ENCODE results near the gene THUMPD2.
"Not testable (repeated sequence)": the region's sequence is repeated elsewhere in the genome, so short reads cannot be mapped to it uniquely, and the experiment has no call there.

The THUMPD2 gene

GRCh38 chr2:39755466-39755865 is 23.6 kb downstream of the THUMPD2 start:
- no peak for DNase-seq (ENCODE audit: low spot score)

GRCh38 chr2:39743269-39743776 is 35.7 kb downstream of the THUMPD2 start:
- no peak for DNase-seq (ENCODE audit: low spot score)

GRCh38 chr2:39741871-39742270 is 37.2 kb downstream of the THUMPD2 start:
- DNase-seq (ENCODE audit: low spot score): no peak

DNA sequence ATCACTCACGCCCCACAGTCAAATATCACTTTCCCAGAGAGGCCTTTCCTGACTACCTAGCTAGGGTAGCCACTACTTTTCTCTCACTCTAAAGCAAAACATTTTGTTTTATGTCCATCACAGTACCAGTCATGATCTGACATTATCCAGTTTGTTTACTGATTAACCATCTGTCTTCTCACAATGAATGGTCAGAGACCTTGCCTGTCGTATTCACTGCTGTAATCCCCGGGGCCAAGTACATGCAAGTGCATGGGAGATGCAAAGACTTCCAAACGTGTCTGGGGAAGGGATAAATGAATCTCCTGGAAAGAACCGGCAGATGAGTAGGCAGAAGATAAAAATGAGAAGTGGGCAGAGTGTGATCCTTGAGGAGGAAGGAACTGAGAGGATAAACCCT is 39.7 kb downstream of the THUMPD2 start:
- DNase-seq (ENCODE audit: low spot score): no peak

GRCh38 chr2:39738936-39739335 is 40.1 kb downstream of the THUMPD2 start:
- no peak for DNase-seq (ENCODE audit: low spot score)

DNA sequence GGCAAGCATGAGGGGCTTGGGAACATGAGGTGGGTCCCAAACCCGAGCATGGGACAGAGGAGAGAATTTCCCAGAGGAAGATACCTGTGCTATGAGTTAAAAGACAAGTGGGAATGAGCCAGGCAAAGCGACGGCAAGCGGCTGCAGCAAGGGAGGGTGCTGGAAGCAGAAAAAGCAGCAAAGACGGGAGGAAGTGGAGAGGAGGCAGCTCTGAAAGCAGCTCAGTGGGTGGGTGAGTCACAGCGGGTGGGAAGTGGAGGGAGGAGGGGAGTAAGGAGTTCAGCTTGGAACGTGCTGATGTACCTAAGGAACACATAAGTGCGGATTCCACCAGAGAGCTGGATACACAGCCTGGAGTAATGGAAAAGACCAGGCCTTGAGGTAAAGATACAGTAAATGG is 41.4 kb downstream of the THUMPD2 start:
- no peak for DNase-seq (ENCODE audit: low spot score)

DNA sequence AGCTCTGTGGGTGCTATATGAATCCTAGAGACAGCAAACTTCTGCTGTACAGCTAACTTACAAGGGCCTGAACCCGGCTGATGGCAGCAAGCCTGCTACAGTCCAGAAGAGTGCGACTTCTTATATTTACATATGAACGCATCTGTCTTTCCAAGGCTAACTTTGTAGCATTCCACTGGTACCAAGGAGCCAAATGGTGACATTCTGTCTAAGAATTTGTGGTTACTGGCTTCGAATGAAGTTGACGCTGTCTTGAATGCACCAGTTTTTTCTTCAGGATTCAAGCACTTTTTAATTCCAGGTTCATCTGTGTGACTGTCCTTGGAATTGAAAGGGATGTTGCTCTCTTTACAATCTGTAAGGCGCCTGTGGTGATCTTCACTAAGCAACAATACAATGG is 42.4 kb downstream of the THUMPD2 start:
- DNase-seq (ENCODE audit: low spot score): no peak

- DNase-seq (ENCODE audit: low spot score): no peak
Measured at GRCh38 chr2:39735648-39736047, 43.4 kb downstream of the THUMPD2 start.

- no peak for DNase-seq (ENCODE audit: low spot score)
Measured at GRCh38 chr2:39734445-39734844, 44.6 kb downstream of the THUMPD2 start.

DNA sequence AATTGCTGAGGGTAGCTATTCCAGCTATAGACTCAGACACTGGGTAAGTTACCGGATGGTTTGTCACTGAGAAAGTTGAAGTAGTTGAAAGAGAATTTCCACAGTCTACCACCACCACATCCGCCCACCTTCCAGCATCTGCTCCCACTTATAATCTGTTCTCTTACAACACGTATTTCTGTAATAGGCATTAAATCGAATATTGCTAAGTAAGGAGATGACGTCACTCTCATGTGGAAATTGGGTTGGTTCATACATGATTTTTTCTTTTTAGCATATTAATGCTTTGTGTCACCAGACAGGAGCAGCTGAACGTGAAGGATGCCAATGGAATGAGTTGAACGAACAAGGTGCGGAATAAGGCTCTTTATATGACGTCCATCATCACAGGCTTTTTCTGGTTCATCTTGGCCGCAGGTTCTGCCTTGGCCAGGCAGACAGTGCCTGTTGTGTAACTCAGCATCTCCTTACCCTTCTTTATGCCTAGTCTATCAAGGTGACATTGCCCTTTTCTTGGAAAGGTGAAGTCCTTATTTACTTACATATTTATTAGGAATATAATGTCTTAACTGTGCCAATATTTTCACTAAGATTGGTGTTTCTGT is 45.9 kb downstream of the THUMPD2 start:
- DNase-seq (ENCODE audit: low spot score): no peak

- DNase-seq (ENCODE audit: low spot score): no peak
Measured at GRCh38 chr2:39732482-39732881, 46.6 kb downstream of the THUMPD2 start.

- no peak for DNase-seq (ENCODE audit: low spot score)
Measured at GRCh38 chr2:39731546-39731945, 47.5 kb downstream of the THUMPD2 start.

- DNase-seq (ENCODE audit: low spot score): peak; percentile 10
Measured at GRCh38 chr2:39730685-39731302, 48.3 kb downstream of the THUMPD2 start.

GRCh38 chr2:39730276-39730675 is 48.8 kb downstream of the THUMPD2 start:
- DNase-seq (ENCODE audit: low spot score): no peak

- DNase-seq (ENCODE audit: low spot score): peak; percentile 15
Measured at GRCh38 chr2:39728941-39729351, 50.1 kb downstream of the THUMPD2 start.

- DNase-seq (ENCODE audit: low spot score): not testable (repeated sequence)
Measured at GRCh38 chr2:39728085-39728484, 51.0 kb downstream of the THUMPD2 start.

GRCh38 chr2:39725401-39725800 is 53.7 kb downstream of the THUMPD2 start:
- DNase-seq (ENCODE audit: low spot score): no peak

DNA sequence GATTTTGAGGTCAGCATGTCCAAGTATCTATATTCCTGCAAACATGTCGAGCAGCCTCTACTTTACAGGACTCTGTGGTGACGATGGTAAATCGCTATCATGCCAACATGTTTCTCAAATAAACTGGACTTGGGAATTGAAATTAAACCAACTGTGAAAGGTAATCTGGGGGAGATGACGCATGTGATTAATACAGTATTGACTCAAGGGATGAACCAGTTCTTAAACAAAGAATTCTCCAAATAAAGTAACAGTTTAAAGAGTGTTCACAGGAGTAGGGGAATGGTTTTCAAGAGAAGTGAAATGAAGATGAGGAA is 54.3 kb downstream of the THUMPD2 start:
- DNase-seq (ENCODE audit: low spot score): no peak

GRCh38 chr2:39723946-39724827 is 54.9 kb downstream of the THUMPD2 start:
- no peak for DNase-seq (ENCODE audit: low spot score)

DNA sequence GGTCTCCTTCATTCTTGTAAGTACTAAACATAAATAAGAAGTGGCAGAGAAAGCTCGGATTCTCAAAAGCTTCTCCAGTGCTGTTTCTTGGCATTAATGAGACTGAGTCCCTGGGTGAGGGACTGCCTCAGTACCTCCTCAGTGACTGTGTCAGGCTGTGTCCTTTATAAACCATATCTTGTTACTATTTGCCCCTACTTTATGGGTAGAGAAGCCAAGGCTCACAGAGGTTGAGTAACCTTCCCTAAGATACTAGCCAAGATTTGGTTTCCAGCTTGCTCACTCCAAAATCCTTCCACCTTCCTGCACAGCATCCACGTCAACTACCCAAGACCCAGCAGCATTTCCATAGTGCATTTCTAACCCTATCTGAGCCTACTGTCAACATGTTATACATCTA is 55.6 kb downstream of the THUMPD2 start:
- DNase-seq (ENCODE audit: low spot score): no peak

DNA sequence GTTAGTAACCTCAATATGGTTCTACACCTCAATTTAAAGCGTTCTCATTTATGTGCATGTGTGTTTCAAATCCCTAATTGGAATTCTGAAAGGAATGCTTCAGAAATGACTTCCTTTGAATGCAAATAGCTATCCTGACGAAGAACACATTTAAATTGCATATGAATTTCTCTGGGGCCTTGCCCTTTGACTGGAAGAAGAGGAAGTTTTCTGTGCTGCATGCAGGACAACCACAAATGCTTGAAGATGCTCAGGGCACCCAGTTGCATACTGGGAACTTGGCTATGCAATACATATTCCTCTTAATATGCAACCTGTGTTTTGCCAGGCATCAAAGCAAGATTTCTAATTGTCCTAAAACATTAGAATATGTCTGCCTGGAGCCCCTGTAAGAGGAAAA is 58.1 kb downstream of the THUMPD2 start:
- no peak for DNase-seq (ENCODE audit: low spot score)

DNA sequence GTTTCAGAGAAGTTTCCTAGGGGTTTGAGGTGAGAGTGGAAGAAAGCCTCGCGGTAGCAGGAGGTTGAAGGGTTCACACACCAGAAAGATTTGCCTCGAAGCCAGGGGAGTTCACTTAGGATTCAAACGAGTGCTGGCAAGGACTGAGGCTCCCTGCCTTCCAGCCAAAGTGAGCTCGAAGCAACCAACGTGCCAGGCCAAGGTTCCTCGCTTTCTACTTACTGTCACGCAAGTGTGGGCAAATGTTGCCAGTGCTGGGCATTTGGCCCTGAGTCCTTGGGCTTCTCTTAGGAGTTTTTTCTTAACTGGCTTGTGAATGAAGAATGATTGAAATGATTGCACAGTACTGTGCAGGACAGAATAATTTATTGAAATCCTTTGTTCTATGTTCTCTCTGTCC is 59.7 kb downstream of the THUMPD2 start:
- no peak for DNase-seq (ENCODE audit: low spot score)

- no peak for DNase-seq (ENCODE audit: low spot score)
Measured at GRCh38 chr2:39718483-39718882, 60.6 kb downstream of the THUMPD2 start.

All from HuH-7 (cell line).